ENCODE data around the gene ENGASE. TPM values are rescaled to one million over a fixed set of nuclear protein-coding genes. Genes with fewer than 3 reads are reported as not detected.

ENGASE gene
- total RNA-seq, 3 donors from 2014 or later = 27.4 to 35.0 (median 31.5) TPM

DNA sequence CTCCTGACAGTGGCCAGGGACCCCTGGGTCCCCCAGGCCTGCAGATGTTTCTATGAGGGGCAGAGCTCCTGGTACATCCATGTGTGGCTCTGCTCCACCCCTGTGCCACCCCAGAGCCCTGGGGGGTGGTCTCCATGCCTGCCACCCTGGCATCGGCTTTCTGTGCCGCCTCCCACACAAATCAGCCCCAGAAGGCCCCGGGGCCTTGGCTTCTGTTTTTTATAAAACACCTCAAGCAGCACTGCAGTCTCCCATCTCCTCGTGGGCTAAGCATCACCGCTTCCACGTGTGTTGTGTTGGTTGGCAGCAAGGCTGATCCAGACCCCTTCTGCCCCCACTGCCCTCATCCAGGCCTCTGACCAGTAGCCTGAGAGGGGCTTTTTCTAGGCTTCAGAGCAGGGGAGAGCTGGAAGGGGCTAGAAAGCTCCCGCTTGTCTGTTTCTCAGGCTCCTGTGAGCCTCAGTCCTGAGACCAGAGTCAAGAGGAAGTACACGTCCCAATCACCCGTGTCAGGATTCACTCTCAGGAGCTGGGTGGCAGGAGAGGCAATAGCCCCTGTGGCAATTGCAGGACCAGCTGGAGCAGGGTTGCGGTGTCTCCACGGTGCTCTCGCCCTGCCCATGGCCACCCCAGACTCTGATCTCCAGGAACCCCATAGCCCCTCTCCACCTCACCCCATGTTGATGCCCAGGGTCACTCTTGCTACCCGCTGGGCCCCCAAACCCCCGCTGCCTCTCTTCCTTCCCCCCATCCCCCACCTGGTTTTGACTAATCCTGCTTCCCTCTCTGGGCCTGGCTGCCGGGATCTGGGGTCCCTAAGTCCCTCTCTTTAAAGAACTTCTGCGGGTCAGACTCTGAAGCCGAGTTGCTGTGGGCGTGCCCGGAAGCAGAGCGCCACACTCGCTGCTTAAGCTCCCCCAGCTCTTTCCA lies 25.5 kb upstream of the ENGASE start:
- no peak overlapping the region for H3K4me3 ChIP-seq
- TF ChIP-seq, protein P1, sequence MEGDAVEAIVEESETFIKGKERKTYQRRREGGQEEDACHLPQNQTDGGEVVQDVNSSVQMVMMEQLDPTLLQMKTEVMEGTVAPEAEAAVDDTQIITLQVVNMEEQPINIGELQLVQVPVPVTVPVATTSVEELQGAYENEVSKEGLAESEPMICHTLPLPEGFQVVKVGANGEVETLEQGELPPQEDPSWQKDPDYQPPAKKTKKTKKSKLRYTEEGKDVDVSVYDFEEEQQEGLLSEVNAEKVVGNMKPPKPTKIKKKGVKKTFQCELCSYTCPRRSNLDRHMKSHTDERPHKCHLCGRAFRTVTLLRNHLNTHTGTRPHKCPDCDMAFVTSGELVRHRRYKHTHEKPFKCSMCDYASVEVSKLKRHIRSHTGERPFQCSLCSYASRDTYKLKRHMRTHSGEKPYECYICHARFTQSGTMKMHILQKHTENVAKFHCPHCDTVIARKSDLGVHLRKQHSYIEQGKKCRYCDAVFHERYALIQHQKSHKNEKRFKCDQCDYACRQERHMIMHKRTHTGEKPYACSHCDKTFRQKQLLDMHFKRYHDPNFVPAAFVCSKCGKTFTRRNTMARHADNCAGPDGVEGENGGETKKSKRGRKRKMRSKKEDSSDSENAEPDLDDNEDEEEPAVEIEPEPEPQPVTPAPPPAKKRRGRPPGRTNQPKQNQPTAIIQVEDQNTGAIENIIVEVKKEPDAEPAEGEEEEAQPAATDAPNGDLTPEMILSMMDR (IDR thresholded peaks at IDR 0.05) = no peak
- TF ChIP-seq POLR2AphosphoS5 (IDR thresholded peaks at IDR 0.05) (no peak), POLR2A (IDR thresholded peaks at IDR 0.05) (no peak)

DNA sequence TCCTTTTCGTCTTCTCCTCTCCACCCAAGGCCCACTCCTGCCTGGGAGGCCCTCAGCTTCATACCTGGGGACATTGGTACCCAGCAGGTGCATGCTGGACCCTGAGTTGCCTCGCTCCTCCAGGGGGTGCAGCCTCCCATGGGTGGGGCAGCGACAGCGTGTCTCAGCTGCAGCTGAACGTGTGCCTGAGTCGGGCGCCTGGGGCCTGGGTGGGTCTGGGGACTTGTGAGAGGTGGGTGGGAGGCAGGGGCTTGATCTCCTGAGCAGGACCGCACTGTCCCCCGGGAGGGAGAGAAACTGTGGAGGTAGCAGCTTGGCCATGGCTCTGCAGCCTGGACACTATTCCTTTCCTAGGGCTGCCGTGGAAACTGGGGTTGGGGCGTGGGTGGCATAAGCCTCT lies 24.8 kb upstream of the ENGASE start:
- Histone ChIP-seq H3K4me1 (no peaks in the 10 kb centered on the region), H3K9me3 (peaks cover 7 to 8% of the 10 kb centered on the region in 2 donors), H3K36me3 (no peaks in the 10 kb centered on the region), H3K27me3 (no peaks in the 10 kb centered on the region), H3K27ac (no peak overlapping the region), H3K4me3 (no peak overlapping the region)
- intact Hi-C loops (cut with DNase I; ENCODE audit: low total_unique reads) = no loop called here
- TF ChIP-seq, protein P1 (IDR thresholded peaks at IDR 0.05) = no peak
- TF ChIP-seq POLR2A (IDR thresholded peaks at IDR 0.05) = no peak
- TF ChIP-seq POLR2AphosphoS5 (IDR thresholded peaks at IDR 0.05) = no peak
- no peak for DNase-seq (ENCODE audit: low spot score in 2 of 2)

More for the DNA sequence above, 25.5 kb upstream of the ENGASE start:
- Histone ChIP-seq H3K9me3 (peaks cover 0 to 2% of the 10 kb centered on the region in 2 donors), H3K27me3 (no peaks in the 10 kb centered on the region), H3K27ac (no peak overlapping the region), H3K4me1 (no peaks in the 10 kb centered on the region), H3K36me3 (no peaks in the 10 kb centered on the region)
- intact Hi-C loops (cut with DNase I; ENCODE audit: low total_unique reads) = no loop called here
- DNase-seq (ENCODE audit: low spot score in 2 of 2) = no peak

DNA sequence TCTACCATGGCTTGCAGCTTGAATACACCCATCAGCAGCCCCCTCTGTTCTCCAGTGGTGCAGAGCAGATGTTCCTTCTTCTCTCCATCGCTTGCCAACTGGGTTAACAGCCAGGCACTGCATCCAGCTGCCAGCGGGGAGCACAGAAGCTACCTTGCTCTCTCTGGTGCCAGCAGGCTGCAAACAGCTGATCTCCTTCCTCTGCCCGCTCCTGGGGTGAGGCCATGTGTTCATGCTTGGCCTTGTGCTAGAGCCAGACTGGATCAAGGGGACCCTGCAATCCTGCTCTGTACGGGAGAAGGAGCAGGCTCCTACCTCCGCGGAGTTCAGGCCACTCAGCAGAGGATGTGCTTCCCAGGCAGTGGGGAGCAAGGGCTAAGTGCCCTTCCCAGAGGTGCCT lies 24.1 kb upstream of the ENGASE start:
- Histone ChIP-seq H3K4me3 (no peak overlapping the region), H3K4me1 (no peaks in the 10 kb centered on the region), H3K36me3 (no peaks in the 10 kb centered on the region), H3K27ac (no peak overlapping the region), H3K9me3 (peaks cover 8% of the 10 kb centered on the region in 2 donors), H3K27me3 (no peaks in the 10 kb centered on the region)
- TF ChIP-seq, protein P1 (IDR thresholded peaks at IDR 0.05) = no peak
- TF ChIP-seq POLR2AphosphoS5 (IDR thresholded peaks at IDR 0.05) = no peak
- no peak for TF ChIP-seq POLR2A (IDR thresholded peaks at IDR 0.05)
- intact Hi-C loops (cut with DNase I; ENCODE audit: low total_unique reads) = no loop called here
- no peak for DNase-seq (ENCODE audit: low spot score in 2 of 2)

DNA sequence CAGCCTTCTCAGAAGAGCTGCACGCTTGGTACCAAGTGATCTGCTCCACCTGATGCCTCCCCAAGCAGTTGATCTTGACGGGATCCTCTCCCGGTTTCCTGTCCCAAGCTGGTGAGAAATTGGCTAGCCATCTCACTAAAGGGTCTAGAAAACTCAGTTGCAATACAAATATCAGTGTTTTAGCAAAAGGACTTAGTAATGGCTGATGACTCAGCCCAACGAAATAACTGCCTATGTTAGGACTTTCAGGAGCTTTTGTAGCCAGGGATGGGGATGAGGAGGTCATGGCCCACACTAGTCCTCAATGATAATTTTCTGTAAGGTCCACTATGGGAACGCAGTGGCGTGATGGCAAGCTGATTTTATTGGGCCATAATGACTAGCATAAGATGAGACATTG lies 23.3 kb upstream of the ENGASE start:
- Histone ChIP-seq H3K9me3 (peaks cover 8% of the 10 kb centered on the region in 2 donors), H3K4me1 (no peaks in the 10 kb centered on the region), H3K4me3 (no peak overlapping the region), H3K27me3 (no peaks in the 10 kb centered on the region), H3K36me3 (no peaks in the 10 kb centered on the region), H3K27ac (no peak overlapping the region)
- DNase-seq (ENCODE audit: low spot score in 2 of 2) = no peak
- intact Hi-C loops (cut with DNase I; ENCODE audit: low total_unique reads) = no loop called here
- TF ChIP-seq POLR2AphosphoS5 (IDR thresholded peaks at IDR 0.05) (no peak), POLR2A (IDR thresholded peaks at IDR 0.05) (no peak)
- TF ChIP-seq, protein P1 (IDR thresholded peaks at IDR 0.05) = no peak

DNA sequence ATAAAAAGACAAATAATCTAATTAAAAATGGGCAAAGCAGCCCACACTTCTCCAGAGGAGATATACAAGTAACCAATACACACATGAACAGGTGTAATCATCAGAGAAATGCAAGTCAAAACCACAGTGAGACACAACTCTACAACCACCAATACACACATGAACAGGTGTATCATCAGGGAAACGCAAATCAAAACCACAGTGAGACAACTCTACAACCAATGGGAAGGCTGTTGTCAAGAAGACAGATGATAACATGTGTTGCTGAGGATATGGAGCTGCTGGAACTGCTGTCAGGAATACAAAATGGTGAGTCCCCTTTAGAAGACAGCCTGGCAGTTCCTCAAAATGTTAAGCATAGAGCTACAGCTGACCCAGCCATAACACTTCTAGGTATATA lies 22.5 kb upstream of the ENGASE start:
- TF ChIP-seq POLR2AphosphoS5 (IDR thresholded peaks at IDR 0.05) (no peak), POLR2A (IDR thresholded peaks at IDR 0.05) (no peak)
- TF ChIP-seq, protein P1 (IDR thresholded peaks at IDR 0.05) = no peak
- H3K4me3 ChIP-seq = no peak overlapping the region
- no peak overlapping the region for H3K27ac ChIP-seq
- H3K36me3 ChIP-seq = no peaks in the 10 kb centered on the region
- no peaks in the 10 kb centered on the region for H3K4me1 ChIP-seq
- intact Hi-C loops (cut with DNase I; ENCODE audit: low total_unique reads) = no loop called here
- H3K9me3 ChIP-seq = peaks cover 8% of the 10 kb centered on the region in 2 donors
- H3K27me3 ChIP-seq = no peaks in the 10 kb centered on the region
- DNase-seq (ENCODE audit: low spot score in 2 of 2) = no peak
